T-cell (primary cell): ENCODE results near the gene RNF123. TPM values are rescaled to one million over a fixed set of nuclear protein-coding genes. Genes with fewer than 3 reads are reported as not detected.

Source experiments
- ATAC-seq, 4 experiments: fragments of 200-7000 bp in 3 of 4; fragments of 150-1000 bp in 1 of 4; cut with Tn5 transposase; replicated peaks in 1 of 4; 1 replicate in 3 of 4; 2 replicates in 1 of 4; pipeline ENCODE4 v1.10.0; 2021; ENCODE audit warnings: moderate library complexity in 3 of 4, mild to moderate bottlenecking in 2 of 4, moderate number of reproducible peaks in 1 of 4
- CTCF ChIA-PET, 2 donors: fragments of 300-600 bp; sonication (Branson Sonifier 250); formaldehyde crosslinking; loops; one replicate each; lab custom pipeline; 2022; ENCODE audit warnings: antibody characterized with exemption in 2 of 2; lab: Charles Lee
- POLR2A ChIA-PET, 2 donors: fragments of 300-600 bp; sonication (Branson Sonifier 250); formaldehyde crosslinking; loops; one replicate each; lab custom pipeline; 2022; ENCODE audit warnings: antibody characterized with exemption in 2 of 2; lab: Charles Lee
- DNase-seq, 35 experiments: peaks; one replicate each; pipeline versions ENCODE4 v3.0.0 to v3.0.0-alpha.2; 2013 to 2023
- H3K27ac ChIP-seq: one replicate; pipeline ENCODE4 v1.5.1; 2013; ENCODE audit warnings: low read length
- H3K27me3 ChIP-seq, 2 experiments: replicated peaks in 1 of 2; 1 replicate in 1 of 2; 2 replicates in 1 of 2; pipeline versions ENCODE4 v1.6.1 to v1.7.0; 2013; ENCODE audit warnings: low read length in 1 of 2, mixed read lengths in 1 of 2; ENCODE audit not compliant: control insufficient read depth in 2 of 2, insufficient read depth in 2 of 2; ENCODE audit errors: extremely low read depth in 1 of 2
- H3K36me3 ChIP-seq, 2 donors: 1 replicate in 1 of 2; 2 replicates in 1 of 2; pipeline versions ENCODE4 v1.6.1 to v1.7.0; 2013; ENCODE audit warnings: low read length in 1 of 2; ENCODE audit not compliant: control insufficient read depth in 2 of 2, insufficient read depth in 1 of 2; ENCODE audit errors: extremely low read depth in 1 of 2
- H3K4me1 ChIP-seq, 2 experiments: 1 replicate in 1 of 2; 2 replicates in 1 of 2; pipeline versions ENCODE4 v1.6.1 to v1.7.0; 2013; ENCODE audit warnings: low read length in 2 of 2, mixed read lengths in 1 of 2; ENCODE audit not compliant: insufficient read depth in 2 of 2, control insufficient read depth in 1 of 2; ENCODE audit errors: extremely low read depth in 1 of 2
- H3K4me3 ChIP-seq, 2 donors: 1 replicate in 1 of 2; 2 replicates in 1 of 2; pipeline versions ENCODE4 v1.5.1 to v1.7.0; 2013; ENCODE audit warnings: mild to moderate bottlenecking in 2 of 2, low read length in 1 of 2, moderate library complexity in 1 of 2; ENCODE audit not compliant: control insufficient read depth in 1 of 2; ENCODE audit errors: extremely low read depth in 1 of 2
- H3K9me3 ChIP-seq: 2 replicates; pipeline ENCODE4 v1.7.0; 2013
- H3K27ac Mint-ChIP-seq, 2 donors: one replicate each; pipeline ENCODE4 v1.8.0; 2020 to 2021; ENCODE audit warnings: mild to moderate bottlenecking in 2 of 2, mixed read lengths in 2 of 2
- H3K27me3 Mint-ChIP-seq, 2 donors: one replicate each; pipeline ENCODE4 v1.8.0; 2021 to 2022; ENCODE audit warnings: mixed read lengths in 2 of 2
- H3K36me3 Mint-ChIP-seq: one replicate; pipeline ENCODE4 v1.8.0; 2021; ENCODE audit warnings: mixed read lengths
- H3K4me1 Mint-ChIP-seq, 3 donors: one replicate each; pipeline ENCODE4 v1.8.0; 2020 to 2022; ENCODE audit warnings: mixed read lengths in 3 of 3, mild to moderate bottlenecking in 1 of 3
- H3K4me3 Mint-ChIP-seq, 3 donors: one replicate each; pipeline ENCODE4 v1.8.0; 2020 to 2022; ENCODE audit warnings: mild to moderate bottlenecking in 3 of 3, mixed read lengths in 3 of 3, moderate library complexity in 3 of 3
- H3K9me3 Mint-ChIP-seq, 3 donors: one replicate each; pipeline ENCODE4 v1.8.0; 2020 to 2022; ENCODE audit warnings: mixed read lengths in 3 of 3
- WGBS: methylation state at CpG from one replicate; pipeline ENCODE4 v1.1.5; 2013; ENCODE audit warnings: missing lambda C conversion rate; ENCODE audit not compliant: insufficient coverage; 5-methylcytosine and 5-hydroxymethylcytosine counted together
- total RNA-seq, 35 experiments: library from RNA in 6 of 35; stranded (reverse) in 6 of 35; fragments of 120-200 nt in 1 of 35; gene quantifications; one replicate each; pipeline versions ENCODE4 v1.2.1 to v1.2.4 and lab custom pipeline; 2013 to 2026

RNF123 gene
- total RNA-seq, 5 donors from 2014 or later (not counting 1 experiment from before 2014, with no cell fraction given), result 40.9 to 79.8 (median 72.8) TPM

DNA sequence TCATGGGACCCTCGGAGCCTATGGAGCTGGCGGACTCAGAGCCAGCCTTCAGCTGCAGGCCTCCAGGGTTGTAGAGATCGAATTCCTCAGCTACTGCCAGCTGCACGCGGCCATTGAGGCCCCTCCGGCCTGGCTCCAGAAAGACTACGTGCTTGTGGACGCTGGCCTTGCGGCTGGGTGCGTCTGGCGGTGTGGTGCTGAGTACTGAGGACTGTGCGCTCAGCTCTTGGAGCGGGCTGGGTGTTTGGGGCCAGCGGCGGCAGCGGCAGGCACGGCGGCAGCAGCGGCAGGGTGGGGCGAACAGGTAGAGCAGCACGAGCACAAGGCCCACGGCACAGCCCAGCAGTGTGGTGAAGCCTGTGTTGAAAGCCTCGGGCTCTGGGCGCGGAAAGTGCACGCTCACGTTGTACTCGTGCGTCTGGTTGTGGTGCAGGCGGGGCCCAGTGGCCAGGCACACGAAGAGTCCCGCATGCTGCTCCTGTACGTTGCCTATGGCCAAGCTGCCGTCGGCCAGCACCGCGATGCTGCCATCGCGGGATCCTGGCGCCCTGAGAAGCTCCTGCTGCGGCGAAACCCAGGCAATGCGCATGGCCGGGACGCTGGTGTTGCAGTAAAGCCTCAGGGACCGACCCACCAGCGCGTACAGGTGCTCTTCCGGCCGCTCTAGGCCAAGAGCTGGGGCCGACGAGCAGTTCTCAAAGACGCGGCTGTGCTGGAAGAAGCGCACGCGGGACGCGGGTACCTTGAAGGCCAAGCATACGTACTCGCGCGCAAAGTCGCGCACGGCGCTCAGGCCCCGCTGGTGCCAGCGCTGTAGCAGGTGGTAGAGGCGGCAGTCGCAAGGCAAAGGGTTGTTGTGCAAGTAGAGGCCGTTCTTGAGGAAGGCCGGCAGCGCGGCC is 28.9 kb downstream of the RNF123 start:
- 92% methylated on average over 74 of the region's 75 CpGs for WGBS
- Mint-ChIP-seq H3K27ac (peak overlapping the region in 1 of 2 donors; percentile 93), H3K4me1 (peaks cover 28 to 37% (median 35%) of the 10 kb centered on the region in 3 donors), H3K27me3 (no peaks in the 10 kb centered on the region), H3K4me3 (peak overlapping the region; percentile 86 to 92 (median 88)), H3K9me3 (no peaks in the 10 kb centered on the region), H3K36me3 (peaks cover 4% of the 10 kb centered on the region)
- ChIA-PET CTCF (no interaction called here), POLR2A (no interaction called here)
- H3K27ac ChIP-seq, result no peak overlapping the region
- DNase-seq (no peak), ATAC-seq (no peak)
- H3K36me3 ChIP-seq, result peaks cover 5 to 22% of the 10 kb centered on the region in 2 donors
- H3K4me1 ChIP-seq, result peaks cover 3 to 43% of the 10 kb centered on the region in 2 experiments
- H3K4me3 ChIP-seq, result peak overlapping the region; percentile 80 to 81
- no peaks in the 10 kb centered on the region for H3K9me3 ChIP-seq
- no peaks in the 10 kb centered on the region for H3K27me3 ChIP-seq

DNA sequence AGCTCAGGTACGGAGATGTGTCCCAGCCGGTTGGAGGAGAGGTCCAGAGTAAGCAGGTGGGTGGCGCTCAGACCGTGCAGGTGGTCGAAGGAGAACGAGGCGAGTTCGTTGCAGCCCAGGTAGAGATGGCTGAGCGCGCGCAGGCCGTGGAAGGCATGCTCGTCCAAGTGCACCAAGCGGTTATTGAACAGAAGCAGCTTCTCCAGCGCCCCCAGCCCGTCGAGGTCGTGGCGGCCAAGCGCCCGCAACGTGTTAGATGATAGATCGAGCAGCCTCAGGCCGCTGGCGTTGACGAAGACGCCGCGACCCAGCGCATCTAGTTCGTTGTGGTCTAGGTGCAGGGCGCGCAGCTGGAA is 29.5 kb downstream of the RNF123 start:
- peak overlapping the region; percentile 80 to 81 for H3K4me3 ChIP-seq
- ChIA-PET CTCF (interaction anchor here in 1 of 2 donors (0.5 kb wide), 1 partner anchor 1953 kb away, joined by 4 read pairs; no protein-coding TSS in a partner anchor), POLR2A (no interaction called here)
- no peaks in the 10 kb centered on the region for H3K9me3 ChIP-seq
- H3K4me1 ChIP-seq, result peaks cover 2 to 40% of the 10 kb centered on the region in 2 experiments
- 22% methylated on average over 33 of the region's 33 CpGs for WGBS
- H3K27ac Mint-ChIP-seq, result peak overlapping the region; percentile 82 to 93
- peak overlapping the region; percentile 86 to 92 (median 88) for H3K4me3 Mint-ChIP-seq
- DNase-seq (no peak), ATAC-seq (no peak)
- H3K4me1 Mint-ChIP-seq, result peaks cover 29 to 39% (median 39%) of the 10 kb centered on the region in 3 donors
- H3K36me3 ChIP-seq, result peaks cover 5 to 22% of the 10 kb centered on the region in 2 donors
- H3K27ac ChIP-seq, result no peak overlapping the region
- peaks cover 4% of the 10 kb centered on the region for H3K36me3 Mint-ChIP-seq
- H3K27me3 ChIP-seq, result no peaks in the 10 kb centered on the region
- H3K27me3 Mint-ChIP-seq, result no peaks in the 10 kb centered on the region
- no peaks in the 10 kb centered on the region for H3K9me3 Mint-ChIP-seq

- Histone ChIP-seq H3K27ac (peak within 1 kb of the TSS; percentile 62), H3K9me3 (no peaks in the 10 kb centered on the region), H3K4me3 (peak within 1 kb of the TSS; percentile 80 to 81), H3K4me1 (peaks cover 3 to 43% of the 10 kb centered on the region in 2 experiments), H3K27me3 (no peaks in the 10 kb centered on the region), H3K36me3 (peaks cover 5 to 22% of the 10 kb centered on the region in 2 donors)
- Mint-ChIP-seq H3K27ac (peak within 1 kb of the TSS; percentile 82 to 93), H3K36me3 (peaks cover 4% of the 10 kb centered on the region), H3K4me1 (peaks cover 32 to 41% (median 40%) of the 10 kb centered on the region in 3 donors), H3K4me3 (peak within 1 kb of the TSS; percentile 86 to 92 (median 88)), H3K9me3 (no peaks in the 10 kb centered on the region), H3K27me3 (no peaks in the 10 kb centered on the region)
- ChIA-PET POLR2A (no interaction called here), CTCF (interaction anchor here in 1 of 2 donors (0.5 to 0.7 kb wide), 2 partner anchors 211 to 1952 kb away, joined by 4 to 6 read pairs; no protein-coding TSS in a partner anchor)
- DNase-seq, result peak; percentile 77 to 94 (median 87)
- ATAC-seq, result peak; percentile 73 to 75 (median 74)
- under 1% methylated on average over 50 of the region's 50 CpGs for WGBS
These were observed 30.0 kb downstream of the RNF123 start, which contains the start of gene AMIGO3 for GRCh38 chr3:49719214-49719884. Gene AMIGO3, minus strand, starts transcription at chr3:49719684. Its CDS starts 219 bp downstream, at chr3:49719465.

DNA sequence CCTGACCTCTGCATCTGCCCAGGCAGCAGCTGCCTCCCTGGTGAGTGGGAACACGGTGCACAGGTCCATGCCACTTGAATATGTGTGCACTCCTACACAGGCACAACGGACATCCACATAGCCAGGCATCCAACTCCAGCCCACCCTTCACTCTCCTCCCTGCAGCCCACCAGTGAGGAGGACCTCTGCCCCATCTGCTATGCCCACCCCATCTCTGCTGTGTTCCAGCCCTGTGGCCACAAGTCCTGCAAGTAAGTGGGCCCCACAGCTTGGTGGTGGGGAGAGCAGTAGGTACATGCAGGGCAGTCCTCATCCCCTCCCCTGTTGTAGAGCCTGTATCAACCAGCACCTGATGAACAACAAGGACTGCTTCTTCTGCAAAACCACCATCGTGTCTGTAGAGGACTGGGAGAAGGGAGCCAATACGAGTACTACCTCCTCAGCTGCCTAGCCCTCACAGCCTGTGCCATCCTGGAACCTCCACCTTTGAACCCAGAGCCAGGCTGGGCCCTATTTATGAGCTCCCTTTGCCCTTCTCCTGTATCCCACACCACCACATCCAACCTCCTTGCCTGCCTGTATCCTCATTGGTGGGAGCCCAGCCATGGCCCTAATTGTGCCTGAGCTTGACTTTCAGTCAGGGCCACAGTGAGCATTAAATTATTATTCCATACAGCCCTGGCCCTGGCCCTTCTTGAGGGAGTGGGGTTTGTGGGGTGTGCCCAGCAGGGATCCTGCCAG is 31.7 kb downstream of the RNF123 start:
- H3K27ac Mint-ChIP-seq, result peak overlapping the region in 1 of 2 donors; percentile 93
- DNase-seq (no peak), ATAC-seq (no peak)
- H3K27me3 Mint-ChIP-seq, result no peaks in the 10 kb centered on the region
- Histone ChIP-seq H3K36me3 (peaks cover under 1 to 18% of the 10 kb centered on the region in 2 donors), H3K27ac (no peak overlapping the region), H3K4me1 (peaks cover 4 to 50% of the 10 kb centered on the region in 2 experiments), H3K4me3 (no peak overlapping the region), H3K27me3 (no peaks in the 10 kb centered on the region), H3K9me3 (no peaks in the 10 kb centered on the region)
- H3K9me3 Mint-ChIP-seq, result no peaks in the 10 kb centered on the region
- 94% methylated on average over 2 of the region's 4 CpGs for WGBS
- POLR2A ChIA-PET, result no interaction called here
- CTCF ChIA-PET, result no interaction called here
- H3K36me3 Mint-ChIP-seq, result peaks cover 4% of the 10 kb centered on the region
- H3K4me1 Mint-ChIP-seq, result peaks cover 36 to 44% (median 41%) of the 10 kb centered on the region in 3 donors
- peak overlapping the region in 2 of 3 donors; percentile 24 to 32 for H3K4me3 Mint-ChIP-seq

GRCh38 chr3:49721596-49721895 is 32.2 kb downstream of the RNF123 start:
- POLR2A ChIA-PET, result no interaction called here
- 93% methylated on average over 9 of the region's 9 CpGs for WGBS
- peaks cover 0 to 14% of the 10 kb centered on the region in 2 donors for H3K36me3 ChIP-seq
- H3K4me3 ChIP-seq, result no peak overlapping the region
- no peak overlapping the region for H3K4me3 Mint-ChIP-seq
- H3K27me3 ChIP-seq, result no peaks in the 10 kb centered on the region
- H3K36me3 Mint-ChIP-seq, result peaks cover 4% of the 10 kb centered on the region
- no peak for ATAC-seq
- H3K27ac ChIP-seq, result no peak overlapping the region
- H3K27ac Mint-ChIP-seq, result no peak overlapping the region
- peaks cover 4 to 50% of the 10 kb centered on the region in 2 experiments for H3K4me1 ChIP-seq
- peaks cover 36 to 44% (median 41%) of the 10 kb centered on the region in 3 donors for H3K4me1 Mint-ChIP-seq
- no peak for DNase-seq
- H3K9me3 ChIP-seq, result no peaks in the 10 kb centered on the region
- H3K27me3 Mint-ChIP-seq, result no peaks in the 10 kb centered on the region
- no peaks in the 10 kb centered on the region for H3K9me3 Mint-ChIP-seq
- CTCF ChIA-PET, result no interaction called here
